ENCODE data around the gene CRYGC.
A peak's percentile ranks its signal among the peaks of the same experiment; 100 is the strongest.
"Not testable (repeated sequence)": the region's sequence is repeated elsewhere in the genome, so short reads cannot be mapped to it uniquely, and the experiment has no call there.

Gene CRYGC

GRCh38 chr2:208147759-208148158 is 18.1 kb upstream of the CRYGC start:
- H3K4me3 ChIP-seq (ENCODE audit: low read depth, low read length): no peak overlapping the region
- TF ChIP-seq CTCF (IDR thresholded peaks at IDR 0.05; ENCODE audit: control insufficient read depth, extremely low read depth, insufficient read depth): no peak

GRCh38 chr2:208147008-208147407 is 17.4 kb upstream of the CRYGC start:
- TF ChIP-seq CTCF (IDR thresholded peaks at IDR 0.05; ENCODE audit: control insufficient read depth, extremely low read depth, insufficient read depth): no peak

More at GRCh38 chr2:208147759-208148158, 18.1 kb upstream of the CRYGC start:
- no peak for DNase-seq (ENCODE audit: low read depth)

GRCh38 chr2:208146006-208146405 is 16.4 kb upstream of the CRYGC start, which contains the start of gene CRYGB:
TSS of gene CRYGB (minus strand) at chr2:208146158. CDS start at chr2:208146120, 38 bp downstream.
- no peak for TF ChIP-seq CTCF (IDR thresholded peaks at IDR 0.05; ENCODE audit: control insufficient read depth, extremely low read depth, insufficient read depth)
- H3K4me3 ChIP-seq (ENCODE audit: low read depth, low read length): no peak within 1 kb of the TSS
- no peak for DNase-seq (ENCODE audit: low read depth)

More at GRCh38 chr2:208147008-208147407, 17.4 kb upstream of the CRYGC start:
- DNase-seq (ENCODE audit: low read depth): no peak
- H3K4me3 ChIP-seq (ENCODE audit: low read depth, low read length): no peak overlapping the region

GRCh38 chr2:208142925-208143799 is 13.5 kb upstream of the CRYGC start:
- no peak for TF ChIP-seq CTCF (IDR thresholded peaks at IDR 0.05; ENCODE audit: control insufficient read depth, extremely low read depth, insufficient read depth)
- DNase-seq (ENCODE audit: low read depth): no peak
- no peak overlapping the region for H3K4me3 ChIP-seq (ENCODE audit: low read depth, low read length)

- peak; percentile 50 for DNase-seq (ENCODE audit: low read depth)
- H3K4me3 ChIP-seq (ENCODE audit: low read depth, low read length): no peak overlapping the region
- no peak for TF ChIP-seq CTCF (IDR thresholded peaks at IDR 0.05; ENCODE audit: control insufficient read depth, extremely low read depth, insufficient read depth)
These were observed 12.8 kb upstream of the CRYGC start for GRCh38 chr2:208142240-208142924.

GRCh38 chr2:208139447-208139846 is 9.8 kb upstream of the CRYGC start:
- no peak for DNase-seq (ENCODE audit: low read depth)
- TF ChIP-seq CTCF (IDR thresholded peaks at IDR 0.05; ENCODE audit: control insufficient read depth, extremely low read depth, insufficient read depth): no peak
- H3K4me3 ChIP-seq (ENCODE audit: low read depth, low read length): no peak overlapping the region

- not testable (repeated sequence) for H3K4me3 ChIP-seq (ENCODE audit: low read depth, low read length); DNase-seq (ENCODE audit: low read depth)
These were observed 8.7 kb upstream of the CRYGC start for GRCh38 chr2:208138334-208138733.
